RWPE1 (cell line): Measurements from ENCODE around the gene CGB1.

Source experiments
- CTCF ChIA-PET: fragments of 350-600 bp; sonication (Branson Sonifier 250); formaldehyde crosslinking; extraction: SDS; loops from one replicate; lab custom pipeline; 2021; lab: Yijun Ruan, JAX
- POLR2A ChIA-PET: fragments of 400-600 bp; formaldehyde crosslinking; extraction: SDS; loops from one replicate; lab custom pipeline; 2020; ENCODE audit warnings: antibody characterized with exemption; ENCODE audit not compliant: low non-redundant PET; lab: Yijun Ruan, JAX
- DNase-seq: peaks from one replicate; pipeline ENCODE4 v3.0.0; 2012; ENCODE audit warnings: low spot score
- H3K27ac ChIP-seq: fragments of 450-650 bp; 2 replicates; pipeline ENCODE4 v1.5.1; 2017
- CTCF ChIP-seq: fragments of 450-650 bp; conservative IDR thresholded peaks from 2 replicates; pipeline ENCODE4 v1.5.1; 2017; ENCODE audit warnings: low read depth, mild to moderate bottlenecking

The CGB1 gene

GRCh38 chr19:48991011-48991609 lies 45.6 kb downstream of the CGB1 start:
- POLR2A ChIA-PET: no interaction called here
- CTCF ChIA-PET: no interaction called here
- no peak for TF ChIP-seq CTCF
- peak overlapping the region; percentile 91 for H3K27ac ChIP-seq
- no peak for DNase-seq

- no peak for TF ChIP-seq CTCF
- DNase-seq: no peak
- ChIA-PET CTCF (no interaction called here), POLR2A (no interaction called here)
- peak overlapping the region; percentile 91 for H3K27ac ChIP-seq
Measured at GRCh38 chr19:48990400-48990799, 46.3 kb downstream of the CGB1 start.

- POLR2A ChIA-PET: no interaction called here
- TF ChIP-seq CTCF: no peak
Measured at GRCh38 chr19:48989701-48990291, 46.9 kb downstream of the CGB1 start.

GRCh38 chr19:48988860-48989259 lies 47.8 kb downstream of the CGB1 start:
- H3K27ac ChIP-seq: peak overlapping the region; percentile 31; the same call in 1 of the 2 replicates
- no peak for DNase-seq
- ChIA-PET POLR2A (no interaction called here), CTCF (interaction anchor here (0.6 kb wide), 2 partner anchors 20 to 25 kb away, joined by 3 to 4 read pairs; no protein-coding TSS in a partner anchor)
- no peak for TF ChIP-seq CTCF

More at GRCh38 chr19:48989701-48990291, 46.9 kb downstream of the CGB1 start:
- CTCF ChIA-PET: no interaction called here
- peak overlapping the region; percentile 31 for H3K27ac ChIP-seq
- no peak for DNase-seq

- ChIA-PET CTCF (interaction anchor here (0.6 to 1.9 kb wide), 3 partner anchors 9 to 200 kb away, joined by 4 to 6 read pairs (median 4); no protein-coding TSS in a partner anchor), POLR2A (no interaction called here)
- TF ChIP-seq CTCF: no peak
- H3K27ac ChIP-seq: peak overlapping the region; percentile 31; the same call in 1 of the 2 replicates
- no peak for DNase-seq
Measured at GRCh38 chr19:48988286-48988685, 48.4 kb downstream of the CGB1 start.

- CTCF ChIA-PET: interaction anchor here (0.6 to 1.9 kb wide), 2 partner anchors 8 to 15 kb away, joined by 4 read pairs; no protein-coding TSS in a partner anchor
- POLR2A ChIA-PET: no interaction called here
- no peak for DNase-seq
- H3K27ac ChIP-seq: peak overlapping the region; percentile 33
- TF ChIP-seq CTCF: no peak
Measured at GRCh38 chr19:48987323-48987722, 49.4 kb downstream of the CGB1 start.
